ENCODE data around the gene PIK3AP1. TPM values are rescaled to one million over a fixed set of nuclear protein-coding genes. Genes with fewer than 3 reads are reported as not detected.
A peak's percentile ranks its signal among the peaks of the same experiment; 100 is the strongest.

Gene PIK3AP1
- total RNA-seq, 1 donor from 2014 or later, result 6.7 TPM

GRCh38 chr10:96639899-96640298 lies 80.4 kb downstream of the PIK3AP1 start:
- DNase-seq (ENCODE audit: low read depth), result no peak
- peaks cover 10% of the 10 kb centered on the region for H3K9me3 Mint-ChIP-seq (ENCODE audit: unreplicated experiment)
- peaks cover 6% of the 10 kb centered on the region for H3K36me3 Mint-ChIP-seq (ENCODE audit: low read depth, unreplicated experiment)
- Histone ChIP-seq H3K79me2 (ENCODE audit: insufficient read depth, low read length) (no peaks in the 10 kb centered on the region), H3K4me3 (ENCODE audit: insufficient read depth, low read depth, low read length) (no peak overlapping the region), H2AFZ (ENCODE audit: low read depth, low read length) (peak overlapping the region; percentile 28), H3K27me3 (ENCODE audit: insufficient read depth, low read length) (peaks cover 3% of the 10 kb centered on the region), H3K4me2 (ENCODE audit: low read length) (no peak overlapping the region), H3K9ac (ENCODE audit: low read length) (no peak overlapping the region), H3K27ac (ENCODE audit: low read depth, low read length) (no peak overlapping the region), H3K9me3 (ENCODE audit: insufficient read depth, low read depth, low read length) (no peaks in the 10 kb centered on the region), H3K4me1 (ENCODE audit: insufficient read depth, low read length) (no peaks in the 10 kb centered on the region), H3K36me3 (ENCODE audit: insufficient read depth, low read length) (no peaks in the 10 kb centered on the region), H4K20me1 (ENCODE audit: insufficient read depth, low read length) (no peaks in the 10 kb centered on the region)
- FAIRE-seq, result no peak
- H3K4me1 Mint-ChIP-seq (ENCODE audit: low read depth, unreplicated experiment), result peaks cover 9% of the 10 kb centered on the region
- peaks cover 2% of the 10 kb centered on the region for H3K27me3 Mint-ChIP-seq (ENCODE audit: low read depth, unreplicated experiment)
- H3K27ac Mint-ChIP-seq (ENCODE audit: unreplicated experiment), result no peak overlapping the region
- TF ChIP-seq CTCF (IDR thresholded peaks at IDR 0.05; ENCODE audit: insufficient read depth, low read depth, low read length), result no peak
- no peak for TF ChIP-seq EZH2 (IDR thresholded peaks at IDR 0.05; ENCODE audit: insufficient read depth, low read length)
- no peak overlapping the region for H3K4me3 Mint-ChIP-seq (ENCODE audit: unreplicated experiment)

GRCh38 chr10:96638696-96639095 lies 81.6 kb downstream of the PIK3AP1 start:
- TF ChIP-seq EZH2 (IDR thresholded peaks at IDR 0.05; ENCODE audit: insufficient read depth, low read length) (no peak), CTCF (IDR thresholded peaks at IDR 0.05; ENCODE audit: insufficient read depth, low read depth, low read length) (no peak)
- DNase-seq (ENCODE audit: low read depth) (no peak), FAIRE-seq (no peak)
- Histone ChIP-seq H3K36me3 (ENCODE audit: insufficient read depth, low read length) (no peaks in the 10 kb centered on the region), H3K4me2 (ENCODE audit: low read length) (no peak overlapping the region), H3K4me1 (ENCODE audit: insufficient read depth, low read length) (no peaks in the 10 kb centered on the region), H3K9me3 (ENCODE audit: insufficient read depth, low read depth, low read length) (no peaks in the 10 kb centered on the region), H3K27me3 (ENCODE audit: insufficient read depth, low read length) (peaks cover 3% of the 10 kb centered on the region), H3K79me2 (ENCODE audit: insufficient read depth, low read length) (no peaks in the 10 kb centered on the region), H4K20me1 (ENCODE audit: insufficient read depth, low read length) (no peaks in the 10 kb centered on the region), H2AFZ (ENCODE audit: low read depth, low read length) (no peak overlapping the region), H3K27ac (ENCODE audit: low read depth, low read length) (no peak overlapping the region), H3K4me3 (ENCODE audit: insufficient read depth, low read depth, low read length) (no peak overlapping the region), H3K9ac (ENCODE audit: low read length) (no peak overlapping the region)
- Mint-ChIP-seq H3K36me3 (ENCODE audit: low read depth, unreplicated experiment) (peaks cover 6% of the 10 kb centered on the region), H3K27me3 (ENCODE audit: low read depth, unreplicated experiment) (peaks cover 2% of the 10 kb centered on the region), H3K9me3 (ENCODE audit: unreplicated experiment) (peaks cover 10% of the 10 kb centered on the region), H3K4me3 (ENCODE audit: unreplicated experiment) (no peak overlapping the region), H3K27ac (ENCODE audit: unreplicated experiment) (no peak overlapping the region), H3K4me1 (ENCODE audit: low read depth, unreplicated experiment) (peaks cover 9% of the 10 kb centered on the region)

- Histone ChIP-seq H4K20me1 (ENCODE audit: insufficient read depth, low read length) (no peaks in the 10 kb centered on the region), H2AFZ (ENCODE audit: low read depth, low read length) (no peak overlapping the region), H3K9me3 (ENCODE audit: insufficient read depth, low read depth, low read length) (no peaks in the 10 kb centered on the region), H3K4me3 (ENCODE audit: insufficient read depth, low read depth, low read length) (no peak overlapping the region), H3K27ac (ENCODE audit: low read depth, low read length) (no peak overlapping the region), H3K36me3 (ENCODE audit: insufficient read depth, low read length) (no peaks in the 10 kb centered on the region), H3K79me2 (ENCODE audit: insufficient read depth, low read length) (no peaks in the 10 kb centered on the region), H3K27me3 (ENCODE audit: insufficient read depth, low read length) (peaks cover 3% of the 10 kb centered on the region), H3K4me1 (ENCODE audit: insufficient read depth, low read length) (no peaks in the 10 kb centered on the region), H3K9ac (ENCODE audit: low read length) (no peak overlapping the region), H3K4me2 (ENCODE audit: low read length) (no peak overlapping the region)
- DNase-seq (ENCODE audit: low read depth) (no peak), FAIRE-seq (no peak)
- TF ChIP-seq CTCF (IDR thresholded peaks at IDR 0.05; ENCODE audit: insufficient read depth, low read depth, low read length) (no peak), EZH2 (IDR thresholded peaks at IDR 0.05; ENCODE audit: insufficient read depth, low read length) (no peak)
- Mint-ChIP-seq H3K4me3 (ENCODE audit: unreplicated experiment) (no peak overlapping the region), H3K27ac (ENCODE audit: unreplicated experiment) (no peak overlapping the region), H3K27me3 (ENCODE audit: low read depth, unreplicated experiment) (peaks cover 2% of the 10 kb centered on the region), H3K36me3 (ENCODE audit: low read depth, unreplicated experiment) (peaks cover 6% of the 10 kb centered on the region), H3K4me1 (ENCODE audit: low read depth, unreplicated experiment) (peaks cover 9% of the 10 kb centered on the region), H3K9me3 (ENCODE audit: unreplicated experiment) (peaks cover 10% of the 10 kb centered on the region)
These were observed 82.2 kb downstream of the PIK3AP1 start for GRCh38 chr10:96638120-96638519.

Data from astrocyte (in vitro differentiated cells and primary cell).